Thoracic aorta (tissue), 2 donors: ENCODE results near the gene ZCCHC2. TPM values are rescaled to one million over a fixed set of nuclear protein-coding genes. Genes with fewer than 3 reads are reported as not detected.
A peak's percentile ranks its signal among the peaks of the same experiment; 100 is the strongest.

Source experiments
- ATAC-seq: fragments of 150-250 bp; one replicate; pipeline ENCODE4 v1.8.0; 2017; ENCODE audit warnings: low read depth; ENCODE audit not compliant: insufficient number of reproducible peaks, low FRiP score
- DNase-seq: peaks from one replicate; pipeline ENCODE4 v3.0.0-alpha.2; 2020; ENCODE audit warnings: low spot score
- H3K27ac ChIP-seq, 2 donors: fragments of 200-600 bp; sonication (generic); 1 replicate in 1 of 2; 2 replicates in 1 of 2; pipeline ENCODE4 v1.5.1; 2016; ENCODE audit warnings: mild to moderate bottlenecking in 2 of 2, moderate library complexity in 2 of 2
- H3K27me3 ChIP-seq: fragments of 200-600 bp; sonication (generic); replicated peaks from 2 replicates; pipeline ENCODE4 v1.6.0; 2016; ENCODE audit warnings: mild to moderate bottlenecking; ENCODE audit not compliant: insufficient read depth
- H3K36me3 ChIP-seq: fragments of 200-600 bp; sonication (generic); one replicate; pipeline ENCODE4 v1.5.1; 2016
- H3K4me1 ChIP-seq, 2 donors: fragments of 200-600 bp; sonication (generic); 1 replicate in 1 of 2; 2 replicates in 1 of 2; pipeline versions ENCODE4 v1.5.1 to v1.6.0; 2016; ENCODE audit warnings: low read depth in 2 of 2, mild to moderate bottlenecking in 1 of 2; ENCODE audit not compliant: control insufficient read depth in 1 of 2
- H3K4me3 ChIP-seq: fragments of 200-600 bp; sonication (generic); 2 replicates; pipeline ENCODE4 v1.5.1; 2016; ENCODE audit warnings: mild to moderate bottlenecking
- H3K9me3 ChIP-seq: fragments of 200-600 bp; sonication (generic); 2 replicates; pipeline ENCODE4 v1.5.1; 2016
- total RNA-seq, 2 donors: library from RNA; depleted of rRNA; stranded (reverse); fragments of >200 nt; gene quantifications; one replicate each; pipeline versions ENCODE4 v1.1.0 to v1.2.3, GENCODE V29; 2016
- TF ChIP-seq, protein P1 (sequence below): fragments of 200-600 bp; sonication (generic); IDR thresholded peaks from one replicate; pipeline ENCODE4 v1.5.1; 2019; ENCODE audit warnings: antibody characterized with exemption

The ZCCHC2 gene
- total RNA-seq, 2 donors from 2014 or later: 33.9 to 38.7 TPM

- TF ChIP-seq, protein P1, sequence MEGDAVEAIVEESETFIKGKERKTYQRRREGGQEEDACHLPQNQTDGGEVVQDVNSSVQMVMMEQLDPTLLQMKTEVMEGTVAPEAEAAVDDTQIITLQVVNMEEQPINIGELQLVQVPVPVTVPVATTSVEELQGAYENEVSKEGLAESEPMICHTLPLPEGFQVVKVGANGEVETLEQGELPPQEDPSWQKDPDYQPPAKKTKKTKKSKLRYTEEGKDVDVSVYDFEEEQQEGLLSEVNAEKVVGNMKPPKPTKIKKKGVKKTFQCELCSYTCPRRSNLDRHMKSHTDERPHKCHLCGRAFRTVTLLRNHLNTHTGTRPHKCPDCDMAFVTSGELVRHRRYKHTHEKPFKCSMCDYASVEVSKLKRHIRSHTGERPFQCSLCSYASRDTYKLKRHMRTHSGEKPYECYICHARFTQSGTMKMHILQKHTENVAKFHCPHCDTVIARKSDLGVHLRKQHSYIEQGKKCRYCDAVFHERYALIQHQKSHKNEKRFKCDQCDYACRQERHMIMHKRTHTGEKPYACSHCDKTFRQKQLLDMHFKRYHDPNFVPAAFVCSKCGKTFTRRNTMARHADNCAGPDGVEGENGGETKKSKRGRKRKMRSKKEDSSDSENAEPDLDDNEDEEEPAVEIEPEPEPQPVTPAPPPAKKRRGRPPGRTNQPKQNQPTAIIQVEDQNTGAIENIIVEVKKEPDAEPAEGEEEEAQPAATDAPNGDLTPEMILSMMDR: no peak
- Histone ChIP-seq H3K27me3 (no peaks in the 10 kb centered on the region), H3K4me1 (no peaks in the 10 kb centered on the region), H3K9me3 (no peaks in the 10 kb centered on the region), H3K36me3 (no peaks in the 10 kb centered on the region), H3K27ac (no peak overlapping the region), H3K4me3 (no peak overlapping the region)
- no peak for DNase-seq
- no peak for ATAC-seq
These were observed 21.7 kb upstream of the ZCCHC2 start for GRCh38 chr18:62500966-62501591.

DNA sequence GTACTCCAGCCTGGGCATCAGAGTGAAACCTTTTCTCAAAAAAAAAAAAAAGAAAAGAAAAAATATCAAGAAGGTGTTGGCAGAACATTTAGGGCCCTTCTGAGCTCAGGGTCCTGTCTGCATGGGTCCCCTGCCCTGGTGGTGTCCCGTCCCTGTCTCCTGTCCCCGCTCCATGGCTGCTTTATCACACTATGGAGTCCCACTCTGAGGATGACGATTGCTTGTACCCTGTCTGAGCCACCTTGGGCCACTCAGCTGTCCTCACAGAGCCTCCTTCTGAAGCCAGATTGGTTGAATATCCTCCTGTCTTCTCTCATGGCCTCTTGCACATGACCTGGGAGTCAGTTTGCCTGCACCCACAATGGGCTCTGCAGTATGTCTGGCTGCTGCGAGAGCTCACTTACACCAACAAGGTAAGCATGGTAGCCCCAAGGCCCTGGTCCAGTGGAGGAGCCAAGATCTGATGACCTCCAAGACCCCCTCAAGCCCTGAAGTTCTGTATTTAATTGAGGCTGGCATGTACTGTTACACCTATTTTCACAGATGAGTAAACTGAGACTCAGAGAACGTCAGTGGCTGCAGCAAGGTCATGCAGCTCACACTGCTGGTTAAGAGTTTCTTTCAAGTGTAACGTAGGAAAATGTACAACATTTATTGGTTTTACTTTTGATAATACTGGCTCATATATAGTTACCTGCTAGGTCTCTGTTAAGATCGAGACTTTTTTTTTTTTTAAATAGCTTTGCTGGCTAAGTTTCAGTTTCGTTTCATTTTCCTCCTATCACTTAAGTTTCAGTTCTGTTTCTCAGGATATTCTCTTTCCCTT is 16.9 kb upstream of the ZCCHC2 start:
- Histone ChIP-seq H3K4me3 (peak overlapping the region; percentile 71), H3K9me3 (no peaks in the 10 kb centered on the region), H3K27ac (no peak overlapping the region), H3K36me3 (no peaks in the 10 kb centered on the region), H3K27me3 (no peaks in the 10 kb centered on the region), H3K4me1 (no peaks in the 10 kb centered on the region)
- ATAC-seq (no peak), DNase-seq (no peak)
- TF ChIP-seq, protein P1: no peak

- H3K9me3 ChIP-seq: peaks cover 2% of the 10 kb centered on the region
- no peaks in the 10 kb centered on the region for H3K4me1 ChIP-seq
- peak overlapping the region in 1 of 2 donors; percentile 50 for H3K27ac ChIP-seq
- no peak for DNase-seq
- H3K27me3 ChIP-seq: no peaks in the 10 kb centered on the region
- TF ChIP-seq, protein P1: no peak
- H3K4me3 ChIP-seq: peak overlapping the region; percentile 71
- ATAC-seq: no peak
- no peaks in the 10 kb centered on the region for H3K36me3 ChIP-seq
These were observed 16.2 kb upstream of the ZCCHC2 start for GRCh38 chr18:62506495-62507143.

DNA sequence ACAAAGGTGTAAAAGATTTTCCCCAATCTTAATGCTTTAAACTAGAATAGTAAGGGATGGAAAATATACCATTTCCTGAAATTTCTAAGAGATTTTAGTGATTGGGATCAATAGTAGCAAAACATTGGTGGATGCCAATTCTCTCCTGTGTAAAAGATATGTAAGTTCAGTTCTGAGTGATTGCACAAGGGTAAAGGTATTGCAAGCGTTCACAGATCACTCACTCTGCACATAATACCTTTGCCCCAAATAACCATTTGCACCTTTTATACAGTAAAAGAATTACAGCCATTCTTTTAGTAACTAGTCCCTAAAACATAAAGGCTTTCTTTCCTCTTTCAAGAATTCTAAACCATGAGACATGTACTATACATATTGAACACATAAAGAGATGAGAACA is 13.0 kb upstream of the ZCCHC2 start:
- Histone ChIP-seq H3K4me3 (no peak overlapping the region), H3K27ac (no peak overlapping the region), H3K4me1 (no peaks in the 10 kb centered on the region), H3K36me3 (no peaks in the 10 kb centered on the region), H3K9me3 (peaks cover 31% of the 10 kb centered on the region), H3K27me3 (no peaks in the 10 kb centered on the region)
- no peak for ATAC-seq
- TF ChIP-seq, protein P1: no peak
- DNase-seq: no peak

- DNase-seq: no peak
- Histone ChIP-seq H3K4me1 (no peaks in the 10 kb centered on the region), H3K27ac (no peak overlapping the region), H3K27me3 (no peaks in the 10 kb centered on the region), H3K9me3 (peaks cover 32% of the 10 kb centered on the region), H3K4me3 (no peak overlapping the region), H3K36me3 (no peaks in the 10 kb centered on the region)
- TF ChIP-seq, protein P1: no peak
- ATAC-seq: no peak
These were observed 12.0 kb upstream of the ZCCHC2 start for GRCh38 chr18:62510789-62511188.
